NK-92 treated with Interleukin-12 subunit alpha and Interleukin-12 subunit beta, amount 100 ng/mL, for 24 hours (cell line): ENCODE data around the gene PKP4.
"Not testable (repeated sequence)": the region's sequence is repeated elsewhere in the genome, so short reads cannot be mapped to it uniquely, and the experiment has no call there.

Experiments
- DNase-seq: peaks from one replicate; lab custom pipeline; 2025; lab: John Stamatoyannopoulos, UW

The PKP4 gene

GRCh38 chr2:158456309-158457066 is at the start of gene PKP4, which contains the start of gene CCDC148:
PKP4 (plus strand) TSS chr2:158456952; CDS start chr2:158533185, 76,233 bp downstream.
CCDC148 (minus strand) TSS chr2:158456753; CDS start chr2:158456439, 314 bp downstream.
- peak; percentile 69 for DNase-seq

GRCh38 chr2:158407031-158407430 is 49.7 kb upstream of the PKP4 start:
- DNase-seq: no peak

- DNase-seq: no peak
These were observed 46.6 kb upstream of the PKP4 start for GRCh38 chr2:158410132-158410531.

- no peak for DNase-seq
These were observed 45.0 kb upstream of the PKP4 start for GRCh38 chr2:158411748-158412147.

- DNase-seq: no peak
These were observed 44.5 kb upstream of the PKP4 start for GRCh38 chr2:158412206-158412605.

- DNase-seq: no peak
These were observed 43.2 kb upstream of the PKP4 start for GRCh38 chr2:158413581-158413980.

- DNase-seq: no peak
These were observed 42.2 kb upstream of the PKP4 start for GRCh38 chr2:158414538-158414937.

GRCh38 chr2:158432117-158432516 is 24.6 kb upstream of the PKP4 start:
- DNase-seq: no peak

- not testable (repeated sequence) for DNase-seq
These were observed 23.0 kb upstream of the PKP4 start for GRCh38 chr2:158433716-158434115.

GRCh38 chr2:158439062-158439461 is 17.7 kb upstream of the PKP4 start:
- DNase-seq: not testable (repeated sequence)

GRCh38 chr2:158443606-158444005 is 13.1 kb upstream of the PKP4 start:
- no peak for DNase-seq

GRCh38 chr2:158457092-158457825 is 507 bp downstream of the PKP4 start:
- DNase-seq: peak; percentile 14

GRCh38 chr2:158457826-158458616 is 1.3 kb downstream of the PKP4 start:
- no peak for DNase-seq

GRCh38 chr2:158458617-158458920 is 1.8 kb downstream of the PKP4 start:
- DNase-seq: no peak

- no peak for DNase-seq
These were observed 2.6 kb downstream of the PKP4 start for GRCh38 chr2:158459161-158460003.

GRCh38 chr2:158460632-158461297 is 4.0 kb downstream of the PKP4 start:
- DNase-seq: no peak

- no peak for DNase-seq
These were observed 6.8 kb downstream of the PKP4 start for GRCh38 chr2:158463496-158464095.

- DNase-seq: no peak
These were observed 7.9 kb downstream of the PKP4 start for GRCh38 chr2:158464426-158465281.

- DNase-seq: no peak
These were observed 10.5 kb downstream of the PKP4 start for GRCh38 chr2:158467248-158467647.

- DNase-seq: not testable (repeated sequence)
These were observed 16.1 kb downstream of the PKP4 start for GRCh38 chr2:158472829-158473228.
